GM18907 (cell line): ENCODE data around the gene PDRG1.
A peak's percentile ranks its signal among the peaks of the same experiment; 100 is the strongest.
"Not testable (repeated sequence)": the region's sequence is repeated elsewhere in the genome, so short reads cannot be mapped to it uniquely, and the experiment has no call there.

Experiments
- ATAC-seq: cut with Tn5 transposase; IDR thresholded peaks from one replicate; pipeline ENCODE4 v1.9.1; 2021; ENCODE audit warnings: mild to moderate bottlenecking, moderate library complexity; ENCODE audit not compliant: unreplicated experiment

The PDRG1 gene

GRCh38 chr20:31929631-31930030, 22.2 kb downstream of the PDRG1 start:
- ATAC-seq: not testable (repeated sequence)

GRCh38 chr20:31927627-31928159, 24.2 kb downstream of the PDRG1 start:
- no peak for ATAC-seq

- no peak for ATAC-seq
These were observed 25.4 kb downstream of the PDRG1 start for GRCh38 chr20:31926493-31926892.

- ATAC-seq: no peak
These were observed 26.2 kb downstream of the PDRG1 start for GRCh38 chr20:31925631-31926030.

GRCh38 chr20:31924561-31924960, 27.3 kb downstream of the PDRG1 start:
- no peak for ATAC-seq

DNA sequence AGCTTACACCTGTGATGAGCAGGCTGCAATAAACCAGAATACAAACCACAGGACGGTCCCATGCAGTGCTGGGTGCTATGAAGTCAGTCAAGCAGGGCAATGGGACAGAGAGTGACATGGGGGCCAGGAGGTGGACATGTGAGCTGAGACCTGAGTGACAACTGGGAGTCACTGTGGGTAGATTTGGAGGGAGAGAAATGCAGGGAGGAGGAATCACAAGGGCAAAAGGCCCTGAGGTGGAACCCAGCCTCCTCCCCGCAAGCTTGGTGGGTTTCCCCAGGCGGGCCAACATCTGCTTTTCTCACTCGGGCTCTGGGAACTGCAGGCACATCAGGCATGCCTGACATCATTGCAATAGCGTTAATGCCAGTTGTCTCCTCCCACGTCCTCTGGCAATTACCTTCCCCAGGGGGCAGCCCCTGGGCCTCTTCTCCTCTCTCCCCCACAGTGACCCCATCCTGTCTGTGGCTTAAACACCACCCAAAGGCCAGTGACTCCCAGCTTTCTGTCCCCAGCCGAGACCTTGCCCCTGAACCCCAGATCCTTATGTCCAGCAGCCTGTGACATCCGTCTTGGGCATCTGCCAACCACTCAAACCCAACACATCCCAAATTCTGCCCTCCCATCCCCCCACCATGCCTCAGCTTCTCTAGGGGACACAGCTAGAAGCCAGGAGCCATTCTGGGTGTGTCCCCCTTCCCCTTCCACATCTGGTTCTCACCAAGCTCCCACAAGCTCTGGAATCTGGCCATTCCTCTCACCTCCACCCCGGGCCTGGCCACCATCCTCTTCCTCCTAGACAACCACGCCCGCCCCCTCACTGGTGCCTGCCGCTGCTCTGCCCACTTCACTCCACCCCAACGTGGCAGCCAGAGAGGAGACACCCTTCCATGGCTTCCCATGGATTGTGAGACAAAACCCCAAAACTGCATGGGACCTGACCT, 28.2 kb downstream of the PDRG1 start:
- ATAC-seq: peak; percentile 86

- no peak for ATAC-seq
These were observed 29.3 kb downstream of the PDRG1 start for GRCh38 chr20:31922588-31922987.

DNA sequence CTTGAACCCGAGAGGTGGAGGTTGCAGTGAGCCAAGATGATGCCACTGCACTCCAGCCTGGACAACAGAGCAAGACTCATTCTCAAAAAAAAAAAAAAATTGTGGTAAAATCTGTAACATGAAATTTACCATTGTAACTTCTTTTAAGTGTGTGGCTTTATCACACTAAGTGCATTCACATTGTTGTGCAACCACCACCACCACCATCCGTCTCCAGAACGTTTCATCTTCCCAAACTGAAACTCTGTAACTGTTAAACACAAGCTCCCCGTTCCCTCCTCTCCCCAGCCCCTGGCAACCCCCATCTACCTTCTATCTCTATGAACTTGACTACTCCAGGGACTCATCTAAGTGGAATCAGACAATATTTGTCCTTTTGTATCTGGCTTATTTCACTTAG, 29.7 kb downstream of the PDRG1 start:
- ATAC-seq: no peak

GRCh38 chr20:31921480-31921879, 30.4 kb downstream of the PDRG1 start:
- ATAC-seq: not testable (repeated sequence)

DNA sequence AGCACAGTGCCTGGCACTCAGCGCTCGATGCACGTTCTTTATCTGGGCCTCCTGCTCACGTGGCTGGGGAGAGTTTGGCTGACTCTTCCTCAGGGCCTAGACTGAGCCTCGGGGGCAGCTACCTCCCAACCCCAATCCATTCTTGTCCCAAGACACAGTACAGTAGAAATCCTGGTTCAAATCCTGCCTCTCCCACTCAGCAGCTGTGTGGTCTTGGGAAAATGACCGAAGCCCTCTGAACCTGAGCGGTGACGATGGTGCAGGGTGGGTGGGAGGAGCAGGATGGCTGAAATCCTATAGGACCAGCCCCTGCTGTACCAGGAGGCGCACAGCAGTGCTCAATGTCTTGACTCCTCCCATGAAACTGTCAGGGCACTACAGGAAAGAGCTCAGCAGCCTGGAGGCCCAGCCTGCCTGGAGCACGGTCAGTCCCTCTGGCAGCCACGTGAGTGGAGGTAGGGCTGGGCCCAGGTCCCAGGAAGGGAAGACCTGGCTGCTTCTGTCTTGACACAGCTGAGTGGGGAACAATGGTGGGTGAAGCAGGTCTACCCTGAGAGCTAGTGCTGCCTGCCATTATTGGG, 31.5 kb downstream of the PDRG1 start:
- no peak for ATAC-seq

DNA sequence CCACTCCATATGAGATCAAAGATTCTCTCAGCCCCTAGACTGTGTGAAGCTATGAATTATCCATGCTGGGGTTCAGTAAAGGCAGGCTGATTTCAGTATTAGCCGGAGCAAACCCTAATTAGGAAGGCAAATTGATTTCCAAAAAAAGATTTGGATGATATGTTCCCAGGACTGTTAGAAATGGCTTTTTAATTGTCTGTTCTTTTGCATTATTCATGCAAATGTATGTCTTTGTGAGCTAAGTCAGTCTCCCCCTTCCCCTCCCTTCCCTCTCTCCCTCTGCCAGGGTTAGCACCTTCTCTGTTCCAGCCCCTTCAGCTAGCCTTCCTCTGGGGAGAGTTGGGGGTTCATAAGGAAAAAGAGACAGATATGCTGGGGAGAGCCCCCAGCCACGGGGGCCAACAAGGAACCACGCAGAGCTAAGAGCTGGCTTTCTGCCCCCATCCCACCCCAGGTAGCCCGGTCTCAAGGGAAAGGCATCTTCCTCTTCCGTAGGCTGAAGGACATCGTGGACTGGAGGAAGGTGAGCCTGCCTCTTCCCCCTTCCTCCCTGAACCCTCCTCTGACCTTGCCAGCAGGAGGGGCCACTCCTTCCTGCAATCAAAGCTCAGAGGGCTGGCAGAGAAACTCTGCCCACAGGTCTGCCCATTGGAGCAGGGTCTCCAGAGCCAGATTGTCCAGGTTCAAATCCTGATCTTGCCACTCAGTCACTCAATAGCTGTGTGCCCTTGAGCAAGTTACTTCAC, 32.3 kb downstream of the PDRG1 start:
- no peak for ATAC-seq

DNA sequence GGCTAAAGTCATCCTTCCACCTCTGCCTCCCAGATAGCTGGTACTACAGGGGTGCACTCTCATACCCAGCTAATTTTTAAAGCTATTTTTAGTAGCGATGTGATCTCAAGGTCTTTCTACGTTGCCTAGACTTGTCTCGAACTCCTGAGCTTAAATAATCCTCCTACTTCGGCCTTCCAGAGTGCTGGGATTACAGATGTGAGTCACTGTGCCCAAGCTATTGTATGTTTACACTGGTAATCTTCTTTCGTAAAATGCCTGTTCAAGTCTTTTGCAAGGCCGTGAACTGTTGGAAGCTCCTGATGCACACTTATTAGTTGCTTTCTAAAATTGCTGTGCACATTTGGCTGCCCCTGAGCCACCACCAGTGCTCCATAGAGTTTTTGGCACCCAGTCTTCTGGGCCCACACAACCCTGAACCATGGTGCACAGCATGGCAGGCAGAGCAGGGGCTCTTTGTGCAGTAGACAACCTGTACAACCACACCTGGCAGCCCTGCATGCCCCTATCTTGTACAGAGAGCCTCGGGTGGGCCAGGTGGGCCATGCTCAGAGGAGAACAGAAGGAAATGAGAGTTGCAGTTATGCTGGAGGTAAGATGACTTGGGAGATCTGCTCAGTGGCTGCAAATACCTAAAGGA, 33.3 kb downstream of the PDRG1 start:
- ATAC-seq: no peak

- ATAC-seq: not testable (repeated sequence)
These were observed 33.9 kb downstream of the PDRG1 start for GRCh38 chr20:31917962-31918412.

GRCh38 chr20:31916708-31917107, 35.1 kb downstream of the PDRG1 start:
- no peak for ATAC-seq

DNA sequence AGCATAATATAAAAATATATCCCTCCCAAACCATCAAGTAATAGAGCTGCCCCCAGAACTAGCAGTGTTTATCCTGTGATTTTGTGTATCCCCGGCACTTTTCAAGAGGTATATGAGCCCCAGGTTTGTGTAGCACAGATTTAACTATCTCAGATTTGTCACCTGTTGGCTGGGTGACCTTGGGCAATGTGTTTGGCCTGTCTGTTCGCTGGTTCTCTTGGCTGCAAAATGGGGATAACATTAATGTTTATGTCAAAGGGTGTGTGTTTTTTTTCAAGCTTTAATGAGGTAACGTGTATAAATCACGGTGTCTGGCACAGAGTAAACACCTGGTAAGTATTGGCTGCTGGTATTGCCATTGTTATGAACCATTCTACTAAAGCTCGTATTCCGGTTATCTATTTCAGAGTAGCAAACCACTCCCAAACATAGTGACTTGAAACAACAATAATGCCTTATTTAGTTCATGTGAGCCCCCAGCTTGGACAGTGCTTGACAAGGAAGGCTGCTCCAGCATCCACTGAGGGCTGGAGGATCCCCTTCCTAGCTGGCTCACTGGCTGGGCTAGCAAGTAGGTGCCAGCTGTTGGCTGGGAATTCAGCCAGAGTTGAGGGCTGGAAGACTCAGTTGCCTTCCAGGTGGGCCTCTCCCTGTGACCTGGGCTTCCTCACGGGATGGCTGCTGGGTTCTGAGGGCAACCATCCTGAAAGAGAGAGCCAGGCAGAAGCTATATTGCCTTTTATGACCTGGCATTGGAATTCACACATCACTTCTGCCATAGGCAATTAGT, 36.2 kb downstream of the PDRG1 start:
- no peak for ATAC-seq

DNA sequence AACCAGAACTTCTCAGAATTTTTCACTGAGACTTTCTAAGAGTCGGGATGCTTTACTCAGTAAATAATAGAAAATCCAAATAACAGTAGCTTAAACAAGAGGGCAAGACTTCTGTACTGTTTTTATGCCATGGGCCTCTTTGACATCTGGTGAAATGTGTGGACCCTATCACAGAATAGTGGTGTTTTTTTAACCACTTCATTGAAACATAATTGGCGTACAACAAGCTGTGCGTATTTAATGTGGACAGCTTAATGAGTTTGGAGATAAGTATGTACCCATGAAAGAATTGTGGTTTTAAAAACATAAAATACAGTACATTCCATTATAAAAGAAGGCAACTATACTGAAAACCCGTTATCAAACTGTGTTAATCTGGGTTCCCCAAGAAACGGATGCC, 37.7 kb downstream of the PDRG1 start:
- ATAC-seq: no peak

DNA sequence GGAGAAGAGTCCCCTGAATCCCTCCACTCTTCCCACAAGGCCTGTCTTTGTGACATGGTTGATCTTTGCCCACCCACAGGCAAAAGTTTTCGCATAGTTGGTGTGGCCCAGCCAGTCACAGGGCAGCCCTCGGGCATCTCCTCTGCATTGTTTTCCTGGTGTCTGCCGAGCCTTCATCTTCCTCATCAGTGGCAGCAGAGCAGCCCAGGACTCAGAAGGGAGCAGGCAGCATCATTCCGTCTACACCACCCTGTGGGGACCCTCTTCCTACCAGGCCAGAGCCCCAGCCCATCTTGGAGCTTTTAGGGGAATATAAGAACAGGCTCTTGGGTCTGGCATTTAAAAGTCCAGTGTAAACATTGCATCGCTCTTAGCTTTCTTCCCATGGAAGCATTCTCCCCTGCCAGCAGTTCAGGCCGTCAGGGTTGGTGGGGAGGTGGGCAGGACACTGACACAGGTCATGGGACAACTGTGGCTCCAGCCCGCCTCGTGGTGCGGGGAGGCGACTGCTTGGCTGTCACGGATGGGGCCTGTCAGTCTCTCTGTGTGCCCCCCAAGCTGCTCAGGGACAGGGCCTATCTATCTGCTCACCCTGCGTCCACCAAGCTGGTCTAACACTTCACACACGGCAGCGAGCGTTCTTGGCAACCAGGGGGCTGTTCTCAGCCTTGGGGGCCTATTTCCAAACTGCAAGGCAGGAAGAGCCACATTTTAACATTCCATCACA, 38.3 kb downstream of the PDRG1 start:
- ATAC-seq: no peak

DNA sequence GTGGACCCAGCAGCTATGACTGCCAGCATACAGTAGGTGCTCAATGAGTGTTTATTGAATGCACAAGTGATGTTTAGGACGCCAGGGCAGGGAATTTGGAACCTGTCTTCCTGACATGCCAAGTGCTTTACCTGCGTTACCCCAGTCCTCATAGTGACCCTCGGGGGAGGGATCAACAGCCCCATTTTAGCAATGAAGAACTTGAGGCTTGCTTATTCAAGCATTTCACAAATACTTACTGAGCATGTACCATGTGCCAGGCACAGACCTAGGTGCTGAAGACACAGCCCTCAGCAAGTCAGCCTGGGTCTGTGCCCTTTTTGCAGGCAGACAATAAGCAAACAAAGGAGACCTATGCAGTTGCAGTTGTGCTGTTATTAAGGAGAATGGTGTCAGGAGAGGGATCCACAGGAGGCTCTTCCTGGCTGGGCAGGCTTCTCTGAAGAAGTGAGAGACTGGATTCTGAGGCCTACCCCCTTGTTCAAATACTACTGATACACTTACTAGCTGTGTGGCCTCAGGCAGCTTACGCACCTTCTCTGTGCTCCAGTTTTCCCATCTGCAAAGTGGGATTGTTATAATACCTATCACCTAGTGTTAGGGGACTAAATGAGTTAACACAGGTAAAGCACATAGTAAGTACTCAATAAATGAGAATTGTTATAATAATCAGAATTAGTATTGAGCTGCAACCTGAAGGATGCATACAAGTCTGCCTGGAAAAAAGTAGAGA, 41.6 kb downstream of the PDRG1 start:
- ATAC-seq: no peak
